Measurements from ENCODE around the gene BTNL9.
"Not testable (repeated sequence)": the region's sequence is repeated elsewhere in the genome, so short reads cannot be mapped to it uniquely, and the experiment has no call there.

Gene BTNL9

GRCh38 chr5:181099602-181100086 is 59.6 kb downstream of the BTNL9 start:
- no peak for DNase-seq (ENCODE audit: low read depth in 2 of 2)

DNA sequence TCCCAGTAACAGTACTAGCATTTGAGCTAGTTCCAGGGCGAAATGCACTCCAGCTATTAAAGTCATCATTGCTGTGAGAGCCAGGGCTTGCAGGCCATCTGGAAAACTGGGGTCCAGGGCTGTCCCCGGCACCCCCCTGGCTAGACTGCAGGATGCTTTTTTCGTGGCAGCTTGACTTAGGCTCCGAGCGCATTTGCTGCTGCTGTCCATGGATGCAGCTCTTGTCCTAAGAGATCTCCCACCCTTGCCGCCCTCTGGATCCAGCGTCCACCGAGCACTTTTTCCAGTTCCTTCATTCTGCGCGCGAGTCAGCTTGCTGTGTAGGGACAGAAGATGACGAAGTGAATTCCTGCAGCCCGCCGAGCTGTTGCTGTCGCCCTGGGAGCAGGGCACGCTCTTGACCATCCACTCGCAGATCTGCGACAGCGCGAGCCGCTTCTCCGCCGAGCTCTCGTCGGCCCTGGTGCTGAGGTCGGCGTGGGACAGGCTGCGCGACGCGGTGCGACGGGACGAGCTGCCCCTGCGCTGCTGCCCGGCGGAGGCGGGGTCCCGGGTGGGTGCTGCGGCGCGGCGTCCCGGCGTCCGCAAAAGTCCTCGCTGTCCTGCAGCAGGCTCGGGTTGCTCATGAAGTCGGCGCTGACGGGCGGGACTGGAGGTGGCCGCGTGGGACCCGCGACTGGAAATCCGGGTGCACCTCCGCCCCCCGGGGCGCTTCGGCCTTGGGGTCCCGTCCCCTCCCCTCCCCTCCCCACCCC is 60.2 kb downstream of the BTNL9 start:
- no peak for DNase-seq (ENCODE audit: low read depth in 2 of 2)

GRCh38 chr5:181101030-181101641 is 61.1 kb downstream of the BTNL9 start:
- not testable (repeated sequence) for DNase-seq (ENCODE audit: low read depth in 2 of 2)

DNA sequence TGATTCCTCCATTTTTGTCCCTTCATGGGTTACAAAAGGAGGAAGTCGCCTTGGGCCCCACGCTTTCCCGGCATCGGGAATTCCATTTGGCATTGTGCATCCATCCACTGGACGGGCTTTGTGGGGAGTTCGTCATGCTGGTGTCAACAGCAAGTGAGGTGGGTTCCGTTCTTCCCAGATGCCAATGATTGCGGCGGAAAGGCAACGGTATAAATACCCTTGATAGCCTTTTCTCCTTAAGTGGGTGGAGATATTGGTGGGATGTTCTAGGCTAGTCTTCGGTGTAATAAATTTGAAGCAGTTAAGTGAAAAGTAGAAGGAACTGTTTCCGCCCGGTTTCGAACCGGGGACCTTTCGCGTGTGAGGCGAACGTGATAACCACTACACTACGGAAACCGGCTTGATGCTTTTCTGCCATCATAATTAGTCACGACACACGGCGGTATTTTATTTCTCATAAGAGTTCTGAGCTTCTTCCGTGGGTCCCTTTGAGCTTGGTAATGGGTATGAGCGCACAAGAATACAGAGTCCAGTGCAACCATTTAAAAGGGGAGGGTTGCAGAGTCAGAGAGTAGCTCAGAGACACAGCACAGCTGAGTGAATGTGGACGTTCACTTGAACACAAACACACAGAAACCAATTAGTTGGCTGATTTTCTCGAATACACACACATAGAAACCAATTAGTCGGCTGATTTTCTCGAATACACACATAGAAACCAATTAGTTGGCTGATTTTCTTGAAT is 62.0 kb downstream of the BTNL9 start:
- not testable (repeated sequence) for DNase-seq (ENCODE audit: low read depth in 2 of 2)

GRCh38 chr5:181104259-181104568 is 64.1 kb downstream of the BTNL9 start:
- not testable (repeated sequence) for DNase-seq (ENCODE audit: low read depth in 2 of 2)

GRCh38 chr5:181104606-181105390 is 64.7 kb downstream of the BTNL9 start:
- DNase-seq (ENCODE audit: low read depth in 2 of 2) = not testable (repeated sequence)

DNA sequence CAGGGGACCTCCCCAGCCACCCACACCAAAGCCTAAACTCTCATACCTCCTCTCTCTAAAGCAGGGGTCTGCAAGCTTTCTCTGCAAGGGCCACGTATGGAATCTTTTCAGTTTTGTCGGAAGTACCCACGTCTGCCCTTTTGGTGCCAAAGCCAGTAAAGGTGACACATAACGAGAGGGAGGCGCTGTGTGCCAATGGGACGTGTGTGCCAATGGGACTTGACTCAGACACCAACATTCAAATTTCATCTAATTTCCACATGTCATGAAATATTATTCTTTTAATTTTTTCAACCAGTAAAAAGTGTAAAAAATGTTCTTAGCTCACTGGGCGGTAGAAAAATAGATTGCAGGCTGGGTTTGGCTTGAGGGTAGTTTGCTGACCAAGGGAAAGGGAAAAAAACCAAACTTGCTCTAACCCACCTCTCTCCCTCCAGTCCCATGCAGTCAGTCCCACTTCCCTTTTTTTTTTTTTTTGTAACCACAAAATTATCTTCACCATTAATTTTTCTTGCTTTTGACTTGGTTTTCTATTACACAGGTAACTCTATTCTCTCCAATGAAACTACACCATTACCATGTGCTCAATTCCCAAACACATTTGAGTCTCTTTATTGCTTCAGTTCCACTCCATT is 65.4 kb downstream of the BTNL9 start:
- no peak for DNase-seq (ENCODE audit: low read depth in 2 of 2)

GRCh38 chr5:181107699-181108098 is 67.6 kb downstream of the BTNL9 start:
- DNase-seq (ENCODE audit: low read depth in 2 of 2) = no peak

DNA sequence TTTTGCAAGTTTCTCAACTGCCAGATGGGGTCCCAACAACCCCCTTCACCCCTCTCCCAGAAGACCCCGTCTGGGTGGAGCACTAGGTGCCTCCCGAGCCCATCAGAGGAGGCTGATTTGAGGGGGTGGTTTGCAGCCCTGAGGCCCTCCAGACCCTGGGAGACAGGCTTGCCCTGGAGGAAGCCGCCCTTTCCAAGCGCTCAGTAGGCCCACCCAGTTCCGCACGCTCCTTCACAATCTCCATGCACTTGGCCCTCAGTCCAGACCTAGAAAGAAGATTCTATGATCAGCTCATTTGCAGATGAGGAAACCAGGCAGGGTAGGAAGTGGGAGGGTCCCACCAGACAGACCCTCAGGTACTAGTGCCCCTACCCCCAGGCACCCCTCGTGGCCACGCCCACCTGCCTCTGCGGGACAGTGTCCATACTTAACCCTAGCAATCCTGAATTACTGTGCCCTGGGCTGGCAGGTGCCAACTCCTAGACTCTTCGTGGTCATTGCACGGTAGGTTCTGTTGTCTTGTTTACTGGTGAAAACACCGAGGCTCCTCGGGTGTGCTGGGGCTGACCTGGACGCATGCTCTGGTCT is 68.6 kb downstream of the BTNL9 start:
- no peak for DNase-seq (ENCODE audit: low read depth in 2 of 2)

DNA sequence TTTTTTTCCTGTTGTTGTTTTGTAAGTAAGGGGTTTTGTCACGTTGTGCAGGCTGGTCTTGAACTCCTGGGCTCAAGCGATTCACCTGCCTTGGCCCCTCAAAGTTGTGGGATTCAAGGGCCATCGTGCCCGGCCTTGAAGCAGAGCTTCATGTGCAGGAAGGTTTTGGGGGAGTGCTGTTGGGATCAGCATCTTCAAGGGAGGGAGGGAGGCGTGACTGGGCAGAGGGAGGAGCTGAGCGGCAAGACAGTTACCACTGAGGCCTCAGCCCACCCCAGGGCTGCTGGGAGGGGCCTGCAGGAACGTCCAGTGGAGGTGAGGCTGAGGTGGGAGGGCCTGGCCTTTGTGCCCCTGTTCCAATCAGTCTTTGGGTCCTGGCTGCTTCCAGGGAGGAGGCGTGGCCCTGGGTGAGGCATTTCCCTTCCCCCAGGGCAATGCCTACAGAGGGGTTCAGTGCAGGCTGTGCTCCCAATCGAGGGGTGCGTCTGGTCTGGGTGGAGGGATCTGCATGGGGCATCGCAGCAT is 69.5 kb downstream of the BTNL9 start:
- no peak for DNase-seq (ENCODE audit: low read depth in 2 of 2)

GRCh38 chr5:181111010-181111409 is 70.9 kb downstream of the BTNL9 start:
- DNase-seq (ENCODE audit: low read depth in 2 of 2) = no peak

Measured in activated CD4-positive, alpha-beta T cell treated with anti-CD3 and anti-CD28 coated beads for 24 hours (primary cell).